Measurements from ENCODE around the gene HAO2.

Gene HAO2

GRCh38 chr1:119416006-119416640 lies 47.5 kb downstream of the HAO2 start:
- in situ Hi-C loops (cut with HindIII; ENCODE audit: low sequenced_read_pairs), result no loop called here
- no peak for DNase-seq (ENCODE audit: low read depth)
- no peak overlapping the region for H3K4me3 ChIP-seq (ENCODE audit: low read depth, low read length)
- no peak for TF ChIP-seq CTCF (IDR thresholded peaks at IDR 0.05; ENCODE audit: low read depth, low read length, missing control alignments)

GRCh38 chr1:119419109-119419508 lies 50.5 kb downstream of the HAO2 start:
- in situ Hi-C loops (cut with HindIII; ENCODE audit: low sequenced_read_pairs), result no loop called here
- TF ChIP-seq CTCF (IDR thresholded peaks at IDR 0.05; ENCODE audit: low read depth, low read length, missing control alignments), result no peak
- no peak overlapping the region for H3K4me3 ChIP-seq (ENCODE audit: low read depth, low read length)
- DNase-seq (ENCODE audit: low read depth), result no peak

GRCh38 chr1:119420638-119421037 lies 52.1 kb downstream of the HAO2 start:
- no peak for TF ChIP-seq CTCF (IDR thresholded peaks at IDR 0.05; ENCODE audit: low read depth, low read length, missing control alignments)
- H3K4me3 ChIP-seq (ENCODE audit: low read depth, low read length), result no peak overlapping the region
- in situ Hi-C loops (cut with HindIII; ENCODE audit: low sequenced_read_pairs), result no loop called here
- DNase-seq (ENCODE audit: low read depth), result no peak

GRCh38 chr1:119422631-119423030 lies 54.0 kb downstream of the HAO2 start:
- no peak for DNase-seq (ENCODE audit: low read depth)
- in situ Hi-C loops (cut with HindIII; ENCODE audit: low sequenced_read_pairs), result no loop called here
- TF ChIP-seq CTCF (IDR thresholded peaks at IDR 0.05; ENCODE audit: low read depth, low read length, missing control alignments), result no peak
- no peak overlapping the region for H3K4me3 ChIP-seq (ENCODE audit: low read depth, low read length)

- no peak overlapping the region for H3K4me3 ChIP-seq (ENCODE audit: low read depth, low read length)
- TF ChIP-seq CTCF (IDR thresholded peaks at IDR 0.05; ENCODE audit: low read depth, low read length, missing control alignments), result no peak
- no peak for DNase-seq (ENCODE audit: low read depth)
- in situ Hi-C loops (cut with HindIII; ENCODE audit: low sequenced_read_pairs), result no loop called here
These were observed 60.4 kb downstream of the HAO2 start for GRCh38 chr1:119428991-119429390.

GRCh38 chr1:119429687-119430086 lies 61.1 kb downstream of the HAO2 start:
- DNase-seq (ENCODE audit: low read depth), result no peak
- no peak for TF ChIP-seq CTCF (IDR thresholded peaks at IDR 0.05; ENCODE audit: low read depth, low read length, missing control alignments)
- H3K4me3 ChIP-seq (ENCODE audit: low read depth, low read length), result no peak overlapping the region
- in situ Hi-C loops (cut with HindIII; ENCODE audit: low sequenced_read_pairs), result no loop called here
